Breast epithelium (tissue), 4 donors: ENCODE data around the gene ALS2CL. TPM values are rescaled to one million over a fixed set of nuclear protein-coding genes. Genes with fewer than 3 reads are reported as not detected.

Experiments used
- DNase-seq, 2 donors: peaks; one replicate each; pipeline ENCODE4 v3.0.0-alpha.2; 2019; ENCODE audit warnings: low spot score in 2 of 2
- H3K27ac ChIP-seq, 2 donors: fragments of 200-600 bp; sonication (generic) in 1 of 2; one replicate each; pipeline ENCODE4 v1.5.1; 2016 to 2019; ENCODE audit warnings: mild to moderate bottlenecking in 1 of 2
- H3K27me3 ChIP-seq, 2 donors: fragments of 200-600 bp; sonication (generic) in 1 of 2; one replicate each; pipeline versions ENCODE4 v1.5.1 to v1.6.0; 2017 to 2019; ENCODE audit warnings: control low read depth in 1 of 2, mild to moderate bottlenecking in 1 of 2
- H3K36me3 ChIP-seq: fragments of 200-600 bp; one replicate; pipeline ENCODE4 v1.5.1; 2019
- H3K4me1 ChIP-seq, 2 donors: fragments of 200-600 bp; sonication (generic); one replicate each; pipeline ENCODE4 v1.5.1; 2016 to 2019; ENCODE audit warnings: control low read depth in 1 of 2
- H3K4me3 ChIP-seq, 3 donors: fragments of 200-600 bp; sonication (generic); 1 replicate in 2 of 3; 2 replicates in 1 of 3; pipeline ENCODE4 v1.5.1; 2016 to 2019; ENCODE audit warnings: mild to moderate bottlenecking in 3 of 3, moderate library complexity in 2 of 3
- H3K9me3 ChIP-seq, 2 donors: fragments of 200-600 bp; sonication (generic) in 1 of 2; one replicate each; pipeline ENCODE4 v1.5.1; 2016 to 2019; ENCODE audit warnings: control low read depth in 1 of 2
- CTCF ChIP-seq, 3 donors: fragments of 450-650 bp; IDR thresholded peaks; one replicate each; pipeline ENCODE4 v1.5.1; 2016 to 2017; ENCODE audit warnings: antibody characterized with exemption in 3 of 3, mild to moderate bottlenecking in 3 of 3, moderate library complexity in 3 of 3
- POLR2A ChIP-seq: fragments of 450-650 bp; IDR thresholded peaks from one replicate; pipeline ENCODE4 v1.6.1; 2016; ENCODE audit warnings: antibody characterized with exemption, mild to moderate bottlenecking, moderate library complexity
- POLR2AphosphoS5 ChIP-seq, 3 donors: sonication (generic); formaldehyde crosslinking; IDR thresholded peaks; one replicate each; pipeline ENCODE4 v1.6.1; 2017; ENCODE audit warnings: antibody characterized with exemption in 3 of 3
- intact Hi-C: fragments of 100-400 bp; cut with DNase I; formaldehyde crosslinking; loops from one replicate; pipeline ENCODE4 v1.15.1; 2023; ENCODE audit warnings: low total_unique reads
- total RNA-seq, 3 donors: library from RNA; depleted of rRNA; stranded (reverse); fragments of >200 nt; gene quantifications; one replicate each; pipeline ENCODE4 v1.1.0, GENCODE V29; 2016

Gene ALS2CL
- total RNA-seq, 3 donors from 2014 or later: 6.7 to 22.9 (median 20.6) TPM

DNA sequence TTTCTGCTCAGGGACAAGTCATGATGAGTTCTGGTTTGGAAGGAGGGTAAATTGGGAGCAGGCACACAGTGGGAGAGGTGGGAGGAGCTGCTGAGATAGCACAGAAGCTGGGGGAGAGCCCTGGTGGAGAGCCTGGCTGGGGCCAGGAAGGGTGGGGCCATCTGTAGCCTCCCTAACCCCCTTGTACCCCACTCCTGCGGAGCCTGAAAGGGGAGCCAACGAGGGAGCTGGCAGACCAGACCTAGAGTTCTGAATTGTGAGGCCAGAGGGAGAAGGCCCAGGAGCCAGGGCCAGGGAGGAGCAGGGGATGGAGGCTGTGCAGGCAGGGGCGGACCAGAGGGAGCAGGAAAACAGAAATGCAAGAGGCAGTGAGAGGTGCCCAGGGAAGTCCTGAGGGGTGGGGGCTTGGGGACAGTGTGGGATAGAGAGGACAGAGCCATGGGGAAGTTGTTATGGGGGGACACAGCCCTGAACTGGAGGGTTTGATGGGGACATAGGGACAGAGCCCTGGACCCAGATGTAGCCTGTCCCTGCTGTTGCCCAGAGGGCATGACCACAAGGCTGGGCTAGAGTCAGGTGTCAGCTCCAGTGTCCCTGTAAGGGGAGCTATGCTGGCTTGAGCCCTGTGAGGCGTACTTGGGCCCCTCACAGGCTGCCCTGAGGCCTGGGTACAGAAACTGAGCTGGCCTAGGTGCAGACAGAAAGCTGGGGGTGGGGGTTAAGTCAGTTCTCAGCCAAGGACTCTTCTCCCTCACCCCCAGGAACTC is 8.9 kb upstream of the ALS2CL start:
- H3K9me3 ChIP-seq: no peaks in the 10 kb centered on the region
- intact Hi-C loops: loop anchor here (10.0 kb wide), 1 partner anchor 192 kb away; no protein-coding TSS in a partner anchor
- H3K4me3 ChIP-seq: no peak overlapping the region
- no peak for TF ChIP-seq POLR2A
- no peak for TF ChIP-seq CTCF (IDR thresholded peaks at IDR 0.05)
- TF ChIP-seq POLR2AphosphoS5 (IDR thresholded peaks at IDR 0.05): no peak
- no peaks in the 10 kb centered on the region for H3K36me3 ChIP-seq
- no peak for DNase-seq
- H3K27ac ChIP-seq: no peak overlapping the region
- H3K4me1 ChIP-seq: peaks cover 4 to 10% of the 10 kb centered on the region in 2 donors
- H3K27me3 ChIP-seq: no peaks in the 10 kb centered on the region

GRCh38 chr3:46701181-46701939 is 7.9 kb upstream of the ALS2CL start, which contains the start of gene TMIE:
TSS of gene TMIE (plus strand) at chr3:46701392. CDS start at chr3:46701488, 96 bp downstream.
- Histone ChIP-seq H3K9me3 (no peaks in the 10 kb centered on the region), H3K27ac (peak within 1 kb of the TSS in 1 of 2 donors; percentile 3), H3K4me3 (peak within 1 kb of the TSS; percentile 8 to 67 (median 40)), H3K36me3 (no peaks in the 10 kb centered on the region), H3K4me1 (peaks cover 4 to 10% of the 10 kb centered on the region in 2 donors), H3K27me3 (no peaks in the 10 kb centered on the region)
- intact Hi-C loops: loop anchor here (10.0 kb wide), 1 partner anchor 193 kb away; no protein-coding TSS in a partner anchor
- TF ChIP-seq POLR2AphosphoS5 (IDR thresholded peaks at IDR 0.05): no peak
- TF ChIP-seq CTCF (IDR thresholded peaks at IDR 0.05): no peak
- DNase-seq: no peak

GRCh38 chr3:46700772-46701171 is 7.3 kb upstream of the ALS2CL start:
- DNase-seq: no peak
- Histone ChIP-seq H3K27me3 (no peaks in the 10 kb centered on the region), H3K4me3 (peak overlapping the region; percentile 8 to 67 (median 40)), H3K36me3 (no peaks in the 10 kb centered on the region), H3K27ac (peak overlapping the region in 1 of 2 donors; percentile 3), H3K4me1 (peaks cover 4 to 10% of the 10 kb centered on the region in 2 donors), H3K9me3 (no peaks in the 10 kb centered on the region)
- intact Hi-C loops: loop anchor here (10.0 kb wide), 1 partner anchor 194 kb away; no protein-coding TSS in a partner anchor
- no peak for TF ChIP-seq POLR2A
- no peak for TF ChIP-seq CTCF (IDR thresholded peaks at IDR 0.05)
- no peak for TF ChIP-seq POLR2AphosphoS5 (IDR thresholded peaks at IDR 0.05)

GRCh38 chr3:46699676-46700523 is 6.4 kb upstream of the ALS2CL start:
- TF ChIP-seq POLR2AphosphoS5 (IDR thresholded peaks at IDR 0.05): peak in 1 of 3 donors; percentile 60
- no peak for TF ChIP-seq POLR2A
- no peak for DNase-seq
- H3K4me1 ChIP-seq: peaks cover 4 to 10% of the 10 kb centered on the region in 2 donors
- no peak overlapping the region for H3K4me3 ChIP-seq
- intact Hi-C loops: loop anchor here (10.0 kb wide), 1 partner anchor 195 kb away; no protein-coding TSS in a partner anchor
- no peaks in the 10 kb centered on the region for H3K36me3 ChIP-seq
- no peaks in the 10 kb centered on the region for H3K27me3 ChIP-seq
- no peak overlapping the region for H3K27ac ChIP-seq
- H3K9me3 ChIP-seq: no peaks in the 10 kb centered on the region
